ENCODE results near the gene SWI5.
"Not testable (repeated sequence)": the region's sequence is repeated elsewhere in the genome, so short reads cannot be mapped to it uniquely, and the experiment has no call there.

DNA sequence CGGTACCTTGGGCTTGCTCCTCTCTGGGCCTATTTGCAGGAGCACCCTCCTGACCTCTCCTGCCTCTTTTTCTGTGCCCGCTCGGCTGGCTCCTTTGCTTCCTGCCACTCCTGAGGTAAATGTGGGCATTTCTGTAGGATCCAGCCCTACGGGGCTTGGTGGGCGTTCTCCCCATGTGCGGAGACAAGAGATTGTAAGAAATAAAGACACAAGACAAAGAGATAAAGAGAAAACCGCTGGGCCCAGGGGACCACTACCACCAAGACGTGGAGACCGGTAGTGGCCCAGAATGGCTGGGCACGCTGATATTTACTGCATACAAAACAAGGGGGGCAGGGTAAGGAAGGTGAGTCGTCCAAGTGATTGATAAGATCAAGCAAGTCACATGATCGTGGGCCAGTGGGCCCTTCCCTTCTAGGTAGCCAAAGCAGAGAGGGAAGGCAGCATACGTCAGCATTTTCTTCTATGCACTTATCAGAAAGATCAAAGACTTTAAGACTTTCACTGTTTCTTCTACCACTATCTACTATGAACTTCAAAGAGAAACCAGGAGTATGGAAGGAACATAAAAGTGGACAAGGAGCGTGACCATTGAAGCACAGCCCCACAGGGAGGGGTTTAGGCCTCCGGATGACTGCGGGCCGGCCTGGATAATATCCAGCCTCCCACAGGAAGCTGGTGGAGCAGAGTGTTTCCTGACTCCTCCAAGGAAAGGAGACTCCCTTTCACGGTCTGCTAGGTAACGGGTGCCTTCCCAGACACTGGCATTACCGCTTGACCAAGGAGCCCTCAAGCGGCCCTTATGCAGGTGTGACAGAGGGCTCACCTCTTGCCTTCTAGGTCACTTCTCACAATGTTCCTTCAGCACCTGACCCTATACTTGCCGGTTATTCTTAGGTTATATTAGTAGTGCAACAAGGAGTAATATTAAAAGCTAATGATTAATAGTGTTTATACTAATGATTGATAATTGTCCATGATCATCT lies 3.3 kb downstream of the SWI5 start:
- not testable (repeated sequence) for TF ChIP-seq POLR2A (IDR thresholded peaks at IDR 0.05)
- TF ChIP-seq, protein P1, sequence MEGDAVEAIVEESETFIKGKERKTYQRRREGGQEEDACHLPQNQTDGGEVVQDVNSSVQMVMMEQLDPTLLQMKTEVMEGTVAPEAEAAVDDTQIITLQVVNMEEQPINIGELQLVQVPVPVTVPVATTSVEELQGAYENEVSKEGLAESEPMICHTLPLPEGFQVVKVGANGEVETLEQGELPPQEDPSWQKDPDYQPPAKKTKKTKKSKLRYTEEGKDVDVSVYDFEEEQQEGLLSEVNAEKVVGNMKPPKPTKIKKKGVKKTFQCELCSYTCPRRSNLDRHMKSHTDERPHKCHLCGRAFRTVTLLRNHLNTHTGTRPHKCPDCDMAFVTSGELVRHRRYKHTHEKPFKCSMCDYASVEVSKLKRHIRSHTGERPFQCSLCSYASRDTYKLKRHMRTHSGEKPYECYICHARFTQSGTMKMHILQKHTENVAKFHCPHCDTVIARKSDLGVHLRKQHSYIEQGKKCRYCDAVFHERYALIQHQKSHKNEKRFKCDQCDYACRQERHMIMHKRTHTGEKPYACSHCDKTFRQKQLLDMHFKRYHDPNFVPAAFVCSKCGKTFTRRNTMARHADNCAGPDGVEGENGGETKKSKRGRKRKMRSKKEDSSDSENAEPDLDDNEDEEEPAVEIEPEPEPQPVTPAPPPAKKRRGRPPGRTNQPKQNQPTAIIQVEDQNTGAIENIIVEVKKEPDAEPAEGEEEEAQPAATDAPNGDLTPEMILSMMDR (IDR thresholded peaks at IDR 0.05), result not testable (repeated sequence)
